ENCODE data around the gene MINK1.

MINK1 gene

DNA sequence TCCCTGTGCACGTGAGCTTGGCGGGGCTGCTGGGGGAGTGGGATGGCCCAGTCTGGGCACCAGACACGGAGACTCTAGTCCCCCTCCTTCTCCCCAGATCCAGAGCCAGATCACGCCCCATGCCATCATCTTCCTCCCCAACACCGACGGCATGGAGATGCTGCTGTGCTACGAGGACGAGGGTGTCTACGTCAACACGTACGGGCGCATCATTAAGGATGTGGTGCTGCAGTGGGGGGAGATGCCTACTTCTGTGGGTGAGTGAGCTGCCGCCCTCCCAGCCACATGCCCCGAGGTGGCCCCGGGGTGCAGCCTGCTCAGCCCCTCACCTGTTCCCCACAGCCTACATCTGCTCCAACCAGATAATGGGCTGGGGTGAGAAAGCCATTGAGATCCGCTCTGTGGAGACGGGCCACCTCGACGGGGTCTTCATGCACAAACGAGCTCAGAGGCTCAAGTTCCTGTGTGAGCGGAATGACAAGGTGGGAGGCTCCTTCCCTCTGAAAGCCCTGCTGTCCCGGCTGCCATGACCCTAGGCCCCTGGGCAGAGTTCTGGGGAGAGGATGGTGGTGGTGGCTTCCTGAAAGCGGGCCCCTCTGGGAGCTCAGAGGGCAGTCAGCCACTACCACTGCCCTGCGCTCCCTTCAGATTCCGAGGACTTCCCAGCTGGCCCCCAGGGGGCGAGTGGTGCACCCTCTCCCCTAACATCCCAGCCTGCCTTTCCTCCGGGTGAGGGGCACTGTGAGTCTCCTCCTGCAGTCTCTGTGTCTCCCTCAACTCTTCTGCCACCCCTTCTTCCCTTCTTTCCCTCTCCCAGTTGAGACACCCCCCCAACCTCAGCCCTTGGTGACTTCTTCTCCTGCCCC lies 63.4 kb downstream of the MINK1 start:
- H3K27ac ChIP-seq (ENCODE audit: low read length), result no peak overlapping the region
- H3K9me3 ChIP-seq (ENCODE audit: control insufficient read depth in 1 of 2, low read length in 2 of 2), result no peaks in the 10 kb centered on the region
- H3K4me1 ChIP-seq (ENCODE audit: control insufficient read depth in 1 of 2, insufficient read depth in 2 of 2, low read length in 2 of 2), result peaks cover 0 to 12% of the 10 kb centered on the region in 2 donors
- no peak overlapping the region for H3K4me3 ChIP-seq (ENCODE audit: low read depth in 1 of 2, low read length in 2 of 2)
- peaks cover 26 to 60% of the 10 kb centered on the region in 2 donors for H3K36me3 ChIP-seq (ENCODE audit: control insufficient read depth in 1 of 2, insufficient read depth in 2 of 2, low read length in 2 of 2)
- peaks cover 12% of the 10 kb centered on the region for H3K27me3 ChIP-seq (ENCODE audit: low read depth, low read length)

- H3K36me3 ChIP-seq (ENCODE audit: control insufficient read depth in 1 of 2, insufficient read depth in 2 of 2, low read length in 2 of 2), result peaks cover 22 to 53% of the 10 kb centered on the region in 2 donors
- H3K4me1 ChIP-seq (ENCODE audit: control insufficient read depth in 1 of 2, insufficient read depth in 2 of 2, low read length in 2 of 2), result peaks cover 0 to 12% of the 10 kb centered on the region in 2 donors
- H3K9me3 ChIP-seq (ENCODE audit: control insufficient read depth in 1 of 2, low read length in 2 of 2), result no peaks in the 10 kb centered on the region
- H3K27ac ChIP-seq (ENCODE audit: low read length), result no peak overlapping the region
- peaks cover 12% of the 10 kb centered on the region for H3K27me3 ChIP-seq (ENCODE audit: low read depth, low read length)
- H3K4me3 ChIP-seq (ENCODE audit: low read depth in 1 of 2, low read length in 2 of 2), result no peak overlapping the region
These were observed 64.1 kb downstream of the MINK1 start for GRCh38 chr17:4897198-4897687.

GRCh38 chr17:4897785-4898184 lies 64.6 kb downstream of the MINK1 start:
- no peak overlapping the region for H3K4me3 ChIP-seq (ENCODE audit: low read depth in 1 of 2, low read length in 2 of 2)
- no peak overlapping the region for H3K27ac ChIP-seq (ENCODE audit: low read length)
- no peaks in the 10 kb centered on the region for H3K9me3 ChIP-seq (ENCODE audit: control insufficient read depth in 1 of 2, low read length in 2 of 2)
- H3K36me3 ChIP-seq (ENCODE audit: control insufficient read depth in 1 of 2, insufficient read depth in 2 of 2, low read length in 2 of 2), result peaks cover 22 to 47% of the 10 kb centered on the region in 2 donors
- peaks cover 12% of the 10 kb centered on the region for H3K27me3 ChIP-seq (ENCODE audit: low read depth, low read length)
- H3K4me1 ChIP-seq (ENCODE audit: control insufficient read depth in 1 of 2, insufficient read depth in 2 of 2, low read length in 2 of 2), result peaks cover 0 to 12% of the 10 kb centered on the region in 2 donors

GRCh38 chr17:4898351-4898750 lies 65.2 kb downstream of the MINK1 start:
- Histone ChIP-seq H3K4me3 (ENCODE audit: low read depth in 1 of 2, low read length in 2 of 2) (no peak overlapping the region), H3K4me1 (ENCODE audit: control insufficient read depth in 1 of 2, insufficient read depth in 2 of 2, low read length in 2 of 2) (peaks cover 0 to 12% of the 10 kb centered on the region in 2 donors), H3K9me3 (ENCODE audit: control insufficient read depth in 1 of 2, low read length in 2 of 2) (no peaks in the 10 kb centered on the region), H3K27ac (ENCODE audit: low read length) (no peak overlapping the region), H3K27me3 (ENCODE audit: low read depth, low read length) (peaks cover 12% of the 10 kb centered on the region), H3K36me3 (ENCODE audit: control insufficient read depth in 1 of 2, insufficient read depth in 2 of 2, low read length in 2 of 2) (peaks cover 22 to 42% of the 10 kb centered on the region in 2 donors)

DNA sequence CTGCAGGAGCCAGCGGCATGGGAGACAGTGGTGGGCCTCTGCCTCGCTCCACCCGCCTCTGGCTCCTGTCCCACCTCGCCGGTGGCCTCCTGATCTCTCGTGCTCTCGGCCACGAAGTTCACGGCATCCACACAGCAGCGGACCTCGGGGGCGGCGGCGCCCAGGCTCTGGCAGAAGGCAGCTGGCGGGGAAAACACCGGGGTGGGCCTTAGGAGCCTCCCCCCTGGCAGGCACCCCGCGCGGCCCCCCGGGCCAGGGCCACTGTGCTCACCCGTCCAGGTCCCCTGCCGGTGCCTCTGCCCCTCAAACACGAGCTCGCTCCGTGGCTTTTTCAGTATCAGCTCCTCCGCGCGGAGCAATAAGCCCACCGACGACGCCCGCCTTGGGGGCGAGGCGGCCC lies 65.8 kb downstream of the MINK1 start:
- Histone ChIP-seq H3K4me1 (ENCODE audit: control insufficient read depth in 1 of 2, insufficient read depth in 2 of 2, low read length in 2 of 2) (peaks cover 0 to 12% of the 10 kb centered on the region in 2 donors), H3K27me3 (ENCODE audit: low read depth, low read length) (peaks cover 12% of the 10 kb centered on the region), H3K36me3 (ENCODE audit: control insufficient read depth in 1 of 2, insufficient read depth in 2 of 2, low read length in 2 of 2) (peaks cover 21 to 36% of the 10 kb centered on the region in 2 donors), H3K9me3 (ENCODE audit: control insufficient read depth in 1 of 2, low read length in 2 of 2) (no peaks in the 10 kb centered on the region), H3K4me3 (ENCODE audit: low read depth in 1 of 2, low read length in 2 of 2) (peak overlapping the region; percentile 39 to 57), H3K27ac (ENCODE audit: low read length) (no peak overlapping the region)

- Histone ChIP-seq H3K27me3 (ENCODE audit: low read depth, low read length) (peaks cover 12% of the 10 kb centered on the region), H3K9me3 (ENCODE audit: control insufficient read depth in 1 of 2, low read length in 2 of 2) (no peaks in the 10 kb centered on the region), H3K36me3 (ENCODE audit: control insufficient read depth in 1 of 2, insufficient read depth in 2 of 2, low read length in 2 of 2) (peaks cover 14 to 29% of the 10 kb centered on the region in 2 donors), H3K4me3 (ENCODE audit: low read depth in 1 of 2, low read length in 2 of 2) (peak within 1 kb of the TSS; percentile 39 to 57), H3K27ac (ENCODE audit: low read length) (no peak within 1 kb of the TSS), H3K4me1 (ENCODE audit: control insufficient read depth in 1 of 2, insufficient read depth in 2 of 2, low read length in 2 of 2) (peaks cover 0 to 12% of the 10 kb centered on the region in 2 donors)
These were observed 66.4 kb downstream of the MINK1 start, which contains the start of gene C17orf107 for GRCh38 chr17:4899341-4900230. Gene C17orf107, plus strand, starts transcription at chr17:4899536. Its CDS starts 227 bp downstream, at chr17:4899763.

GRCh38 chr17:4900231-4901107 lies 67.3 kb downstream of the MINK1 start:
- Histone ChIP-seq H3K4me1 (ENCODE audit: control insufficient read depth in 1 of 2, insufficient read depth in 2 of 2, low read length in 2 of 2) (peaks cover 0 to 12% of the 10 kb centered on the region in 2 donors), H3K4me3 (ENCODE audit: low read depth in 1 of 2, low read length in 2 of 2) (peak overlapping the region; percentile 39 to 57), H3K27me3 (ENCODE audit: low read depth, low read length) (peaks cover 12% of the 10 kb centered on the region), H3K27ac (ENCODE audit: low read length) (no peak overlapping the region), H3K9me3 (ENCODE audit: control insufficient read depth in 1 of 2, low read length in 2 of 2) (no peaks in the 10 kb centered on the region), H3K36me3 (ENCODE audit: control insufficient read depth in 1 of 2, insufficient read depth in 2 of 2, low read length in 2 of 2) (peaks cover 6 to 21% of the 10 kb centered on the region in 2 donors)

- Histone ChIP-seq H3K4me1 (ENCODE audit: control insufficient read depth in 1 of 2, insufficient read depth in 2 of 2, low read length in 2 of 2) (peaks cover 0 to 12% of the 10 kb centered on the region in 2 donors), H3K27ac (ENCODE audit: low read length) (no peak overlapping the region), H3K27me3 (ENCODE audit: low read depth, low read length) (peaks cover 12% of the 10 kb centered on the region), H3K9me3 (ENCODE audit: control insufficient read depth in 1 of 2, low read length in 2 of 2) (no peaks in the 10 kb centered on the region), H3K36me3 (ENCODE audit: control insufficient read depth in 1 of 2, insufficient read depth in 2 of 2, low read length in 2 of 2) (peaks cover 2 to 14% of the 10 kb centered on the region in 2 donors), H3K4me3 (ENCODE audit: low read depth in 1 of 2, low read length in 2 of 2) (peak overlapping the region in 1 of 2 donors; percentile 39)
These were observed 68.0 kb downstream of the MINK1 start for GRCh38 chr17:4901108-4901647.

DNA sequence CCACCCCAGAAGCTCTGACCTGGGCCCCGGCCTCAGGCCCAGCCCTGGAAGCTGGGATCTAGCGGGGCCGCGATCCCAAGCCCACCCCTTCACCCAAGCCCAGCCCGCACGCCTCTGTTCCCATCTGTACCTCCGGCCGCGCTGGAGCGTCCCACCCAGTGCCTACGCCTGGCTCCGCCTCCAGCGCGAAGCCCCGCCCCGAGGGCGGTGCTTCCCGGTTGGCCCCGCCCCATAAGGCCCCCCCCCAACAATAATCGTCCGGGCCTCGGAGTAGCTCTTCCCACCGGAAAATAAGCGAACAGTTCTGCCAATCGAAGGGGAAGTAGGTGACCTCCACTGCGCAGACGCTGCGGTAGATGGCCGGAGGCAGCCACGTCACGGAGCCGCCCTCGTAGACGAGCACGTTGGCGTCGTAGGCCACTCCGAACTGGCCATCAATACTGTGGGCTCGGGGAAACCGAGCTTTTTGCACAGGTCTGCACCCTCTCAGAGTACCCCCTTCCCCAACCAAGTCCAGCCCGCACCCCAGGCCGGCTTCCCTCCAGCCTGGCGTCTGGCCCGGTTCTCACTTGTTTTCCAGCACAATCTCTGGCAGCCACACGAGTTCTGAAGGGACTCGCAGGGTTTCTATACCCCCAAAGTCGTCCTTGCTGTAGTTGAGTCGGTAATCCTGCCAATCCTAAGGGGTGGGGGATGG lies 68.7 kb downstream of the MINK1 start:
- no peak overlapping the region for H3K27ac ChIP-seq (ENCODE audit: low read length)

DNA sequence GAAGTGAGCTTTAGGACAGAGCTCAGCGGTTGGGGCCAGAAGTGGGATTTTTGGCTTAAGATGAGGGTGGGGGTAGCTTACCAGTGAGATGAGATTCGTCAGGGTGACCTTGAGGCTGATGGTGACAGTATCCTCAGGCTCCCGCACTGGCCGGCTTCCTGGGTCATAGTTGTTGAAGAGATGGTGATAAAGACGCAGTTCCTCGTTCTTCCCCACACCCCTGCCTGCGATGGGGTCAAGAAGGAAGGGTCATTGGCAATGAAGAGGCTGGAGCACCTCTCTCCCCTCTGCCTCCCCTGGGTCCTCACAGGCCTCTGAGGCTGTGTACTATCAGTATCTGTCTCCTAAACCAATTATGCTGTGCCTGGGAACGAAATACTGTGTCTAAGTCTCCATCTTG lies 69.4 kb downstream of the MINK1 start:
- Histone ChIP-seq H3K4me3 (ENCODE audit: low read depth in 1 of 2, low read length in 2 of 2) (no peak overlapping the region), H3K4me1 (ENCODE audit: control insufficient read depth in 1 of 2, insufficient read depth in 2 of 2, low read length in 2 of 2) (peaks cover 0 to 12% of the 10 kb centered on the region in 2 donors), H3K36me3 (ENCODE audit: control insufficient read depth in 1 of 2, insufficient read depth in 2 of 2, low read length in 2 of 2) (no peaks in the 10 kb centered on the region), H3K9me3 (ENCODE audit: control insufficient read depth in 1 of 2, low read length in 2 of 2) (no peaks in the 10 kb centered on the region), H3K27ac (ENCODE audit: low read length) (no peak overlapping the region), H3K27me3 (ENCODE audit: low read depth, low read length) (peaks cover 12% of the 10 kb centered on the region)

More for the DNA sequence above, 68.7 kb downstream of the MINK1 start:
- Histone ChIP-seq H3K4me3 (ENCODE audit: low read depth in 1 of 2, low read length in 2 of 2) (peak overlapping the region in 1 of 2 donors; percentile 39), H3K27me3 (ENCODE audit: low read depth, low read length) (peaks cover 12% of the 10 kb centered on the region), H3K9me3 (ENCODE audit: control insufficient read depth in 1 of 2, low read length in 2 of 2) (no peaks in the 10 kb centered on the region), H3K36me3 (ENCODE audit: control insufficient read depth in 1 of 2, insufficient read depth in 2 of 2, low read length in 2 of 2) (peaks cover 0 to 7% of the 10 kb centered on the region in 2 donors), H3K4me1 (ENCODE audit: control insufficient read depth in 1 of 2, insufficient read depth in 2 of 2, low read length in 2 of 2) (peaks cover 0 to 12% of the 10 kb centered on the region in 2 donors)
